ENCODE measurements around the gene GTF2IRD1. TPM values are rescaled to one million over a fixed set of nuclear protein-coding genes. Genes with fewer than 3 reads are reported as not detected.

GTF2IRD1 gene
- polyA plus RNA-seq, 1 of the 3 experiments (the other 2 are of a cell fraction) = 26.4 TPM

DNA sequence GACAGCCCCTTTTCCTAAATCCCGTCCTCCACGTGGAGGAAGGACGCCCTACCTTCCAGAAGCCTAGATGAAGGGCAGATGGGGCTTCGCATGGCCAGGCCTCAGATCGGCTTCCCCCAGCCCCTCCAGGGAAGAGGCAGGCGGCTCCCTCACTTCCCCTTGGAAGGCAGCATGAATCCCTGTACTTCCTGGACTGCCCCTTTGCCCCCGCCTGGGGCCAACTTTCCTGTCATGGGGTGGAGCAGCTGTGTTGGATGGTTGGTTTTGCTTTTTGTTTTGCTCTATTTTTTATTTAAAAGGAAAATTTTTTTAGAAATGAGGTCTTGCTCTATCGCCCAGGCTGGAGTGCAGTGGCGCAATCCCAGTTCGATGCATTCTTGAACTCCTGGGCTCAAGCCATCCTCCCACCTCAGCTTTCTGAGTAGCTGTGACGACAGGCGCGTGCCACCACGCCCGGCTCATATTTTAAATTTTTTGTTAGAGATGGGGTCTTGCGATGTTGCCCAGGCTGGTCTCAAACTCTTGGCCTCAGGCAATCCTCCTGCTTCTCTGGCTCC is 27.2 kb downstream of the GTF2IRD1 start:
- peaks cover 8% of the 10 kb centered on the region; the same call in 1 of the 2 replicates for H4K20me1 ChIP-seq (ENCODE audit: insufficient read depth)
- H3K9me3 ChIP-seq = no peaks in the 10 kb centered on the region
- H3K36me3 ChIP-seq (replicated peaks in 1 of 2; ENCODE audit: control insufficient read depth in 1 of 2, insufficient read depth in 2 of 2, low read length in 1 of 2) = no peaks in the 10 kb centered on the region
- 74% methylated on average over 15 of the region's 16 CpGs for WGBS (ENCODE audit: low lambda C conversion rate)
- peak overlapping the region; percentile 70 for H3K4me2 ChIP-seq
- CTCF ChIA-PET = interaction anchor here (0.7 to 1.7 kb wide), 3 partner anchors 31 to 85 kb away, joined by 3 to 13 read pairs (median 4); no protein-coding TSS in a partner anchor
- no peaks in the 10 kb centered on the region for H3K9me2 ChIP-seq
- H2AFZ ChIP-seq (ENCODE audit: low read depth) = peak overlapping the region; percentile 68
- TF ChIP-seq FOXJ3 (CRISPR knock-in tag; IDR thresholded peaks at IDR 0.05) = no peak
- TF ChIP-seq CHD2 (IDR thresholded peaks at IDR 0.05; ENCODE audit: low read length, partially characterized antibody) = no peak
- no peak for TF ChIP-seq TAF1 (IDR thresholded peaks at IDR 0.05; ENCODE audit: borderline replicate concordance, low read depth, low read length)
- TF ChIP-seq, protein P1, sequence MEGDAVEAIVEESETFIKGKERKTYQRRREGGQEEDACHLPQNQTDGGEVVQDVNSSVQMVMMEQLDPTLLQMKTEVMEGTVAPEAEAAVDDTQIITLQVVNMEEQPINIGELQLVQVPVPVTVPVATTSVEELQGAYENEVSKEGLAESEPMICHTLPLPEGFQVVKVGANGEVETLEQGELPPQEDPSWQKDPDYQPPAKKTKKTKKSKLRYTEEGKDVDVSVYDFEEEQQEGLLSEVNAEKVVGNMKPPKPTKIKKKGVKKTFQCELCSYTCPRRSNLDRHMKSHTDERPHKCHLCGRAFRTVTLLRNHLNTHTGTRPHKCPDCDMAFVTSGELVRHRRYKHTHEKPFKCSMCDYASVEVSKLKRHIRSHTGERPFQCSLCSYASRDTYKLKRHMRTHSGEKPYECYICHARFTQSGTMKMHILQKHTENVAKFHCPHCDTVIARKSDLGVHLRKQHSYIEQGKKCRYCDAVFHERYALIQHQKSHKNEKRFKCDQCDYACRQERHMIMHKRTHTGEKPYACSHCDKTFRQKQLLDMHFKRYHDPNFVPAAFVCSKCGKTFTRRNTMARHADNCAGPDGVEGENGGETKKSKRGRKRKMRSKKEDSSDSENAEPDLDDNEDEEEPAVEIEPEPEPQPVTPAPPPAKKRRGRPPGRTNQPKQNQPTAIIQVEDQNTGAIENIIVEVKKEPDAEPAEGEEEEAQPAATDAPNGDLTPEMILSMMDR (IDR thresholded peaks at IDR 0.05) = no peak
- no peak for TF ChIP-seq FOSL2 (IDR thresholded peaks at IDR 0.05; ENCODE audit: borderline replicate concordance, low read depth)
- no peak for TF ChIP-seq NFIC (IDR thresholded peaks at IDR 0.05; ENCODE audit: borderline replicate concordance)
- no peak for TF ChIP-seq JUND (IDR thresholded peaks at IDR 0.05)
- no peak for TF ChIP-seq EZH2phosphoT487 (IDR thresholded peaks at IDR 0.05; ENCODE audit: borderline replicate concordance, low read depth)
- TF ChIP-seq, protein P2, sequence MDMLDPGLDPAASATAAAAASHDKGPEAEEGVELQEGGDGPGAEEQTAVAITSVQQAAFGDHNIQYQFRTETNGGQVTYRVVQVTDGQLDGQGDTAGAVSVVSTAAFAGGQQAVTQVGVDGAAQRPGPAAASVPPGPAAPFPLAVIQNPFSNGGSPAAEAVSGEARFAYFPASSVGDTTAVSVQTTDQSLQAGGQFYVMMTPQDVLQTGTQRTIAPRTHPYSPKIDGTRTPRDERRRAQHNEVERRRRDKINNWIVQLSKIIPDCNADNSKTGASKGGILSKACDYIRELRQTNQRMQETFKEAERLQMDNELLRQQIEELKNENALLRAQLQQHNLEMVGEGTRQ (IDR thresholded peaks at IDR 0.05; ENCODE audit: borderline replicate concordance, low read depth, low read length) = no peak
- TF ChIP-seq, protein P3, sequence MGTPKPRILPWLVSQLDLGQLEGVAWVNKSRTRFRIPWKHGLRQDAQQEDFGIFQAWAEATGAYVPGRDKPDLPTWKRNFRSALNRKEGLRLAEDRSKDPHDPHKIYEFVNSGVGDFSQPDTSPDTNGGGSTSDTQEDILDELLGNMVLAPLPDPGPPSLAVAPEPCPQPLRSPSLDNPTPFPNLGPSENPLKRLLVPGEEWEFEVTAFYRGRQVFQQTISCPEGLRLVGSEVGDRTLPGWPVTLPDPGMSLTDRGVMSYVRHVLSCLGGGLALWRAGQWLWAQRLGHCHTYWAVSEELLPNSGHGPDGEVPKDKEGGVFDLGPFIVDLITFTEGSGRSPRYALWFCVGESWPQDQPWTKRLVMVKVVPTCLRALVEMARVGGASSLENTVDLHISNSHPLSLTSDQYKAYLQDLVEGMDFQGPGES (IDR thresholded peaks at IDR 0.05; ENCODE audit: low read depth, low read length) = no peak
- TF ChIP-seq ELF1 (IDR thresholded peaks at IDR 0.05) = no peak
- no peak for TF ChIP-seq GABPA (IDR thresholded peaks at IDR 0.05; ENCODE audit: low read depth)
- no peak for TF ChIP-seq SMC3 (IDR thresholded peaks at IDR 0.05; ENCODE audit: low read depth, low read length)
- TF ChIP-seq, protein P4, sequence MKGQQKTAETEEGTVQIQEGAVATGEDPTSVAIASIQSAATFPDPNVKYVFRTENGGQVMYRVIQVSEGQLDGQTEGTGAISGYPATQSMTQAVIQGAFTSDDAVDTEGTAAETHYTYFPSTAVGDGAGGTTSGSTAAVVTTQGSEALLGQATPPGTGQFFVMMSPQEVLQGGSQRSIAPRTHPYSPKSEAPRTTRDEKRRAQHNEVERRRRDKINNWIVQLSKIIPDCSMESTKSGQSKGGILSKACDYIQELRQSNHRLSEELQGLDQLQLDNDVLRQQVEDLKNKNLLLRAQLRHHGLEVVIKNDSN (IDR thresholded peaks at IDR 0.05; ENCODE audit: borderline replicate concordance, low read depth) = no peak
- TF ChIP-seq, protein P5, sequence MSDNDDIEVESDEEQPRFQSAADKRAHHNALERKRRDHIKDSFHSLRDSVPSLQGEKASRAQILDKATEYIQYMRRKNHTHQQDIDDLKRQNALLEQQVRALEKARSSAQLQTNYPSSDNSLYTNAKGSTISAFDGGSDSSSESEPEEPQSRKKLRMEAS (IDR thresholded peaks at IDR 0.05; ENCODE audit: low read depth) = no peak
- POLR2A ChIA-PET = interaction anchor here (1.6 kb wide), 1 partner anchor 24 kb away, joined by 4 read pairs; no protein-coding TSS in a partner anchor
- peaks cover 26% of the 10 kb centered on the region for H3F3A ChIP-seq (replicated peaks; ENCODE audit: insufficient read depth)
- peak overlapping the region; percentile 73 to 83 for H3K27ac ChIP-seq (ENCODE audit: low read depth in 2 of 2, low read length in 1 of 2)
- peaks cover 50 to 52% of the 10 kb centered on the region in 2 experiments; a peak in 3 of 4 replicates for H3K4me1 ChIP-seq (ENCODE audit: control insufficient read depth in 1 of 2, insufficient read depth in 2 of 2, low read depth in 1 of 2, low read length in 1 of 2)
- H3K4me3 ChIP-seq (ENCODE audit: low read depth in 2 of 2, low read length in 1 of 2) = peak overlapping the region in 1 of 2 experiments; percentile 28; a peak in 2 of 4 replicates
- DNase-seq = no peak
- H3K9ac ChIP-seq = peak overlapping the region; percentile 56
- H3K79me2 ChIP-seq (ENCODE audit: insufficient read depth) = peaks cover 80% of the 10 kb centered on the region
- H3K27me3 ChIP-seq (ENCODE audit: insufficient read depth) = no peaks in the 10 kb centered on the region
